HuH-7 (cell line): ENCODE measurements around the gene CACNA2D3.
A peak's percentile ranks its signal among the peaks of the same experiment; 100 is the strongest.

ENCODE experiments used
- DNase-seq: peaks from one replicate; pipeline ENCODE4 v3.0.0; 2011; ENCODE audit warnings: low spot score

CACNA2D3 gene

GRCh38 chr3:54274607-54275006 lies 152.3 kb downstream of the CACNA2D3 start:
- no peak for DNase-seq

- DNase-seq = no peak
These were observed 156.7 kb downstream of the CACNA2D3 start for GRCh38 chr3:54279005-54279583.

GRCh38 chr3:54283470-54283869 lies 161.1 kb downstream of the CACNA2D3 start:
- no peak for DNase-seq

- DNase-seq = no peak
These were observed 171.9 kb downstream of the CACNA2D3 start for GRCh38 chr3:54294214-54294613.

- no peak for DNase-seq
These were observed 174.2 kb downstream of the CACNA2D3 start for GRCh38 chr3:54296531-54296930.

- no peak for DNase-seq
These were observed 177.0 kb downstream of the CACNA2D3 start for GRCh38 chr3:54299169-54299935.

- DNase-seq = no peak
These were observed 181.4 kb downstream of the CACNA2D3 start for GRCh38 chr3:54303517-54304375.

GRCh38 chr3:54304877-54305276 lies 182.5 kb downstream of the CACNA2D3 start:
- DNase-seq = no peak

GRCh38 chr3:54305409-54306099 lies 183.2 kb downstream of the CACNA2D3 start:
- DNase-seq = no peak

- no peak for DNase-seq
These were observed 185.3 kb downstream of the CACNA2D3 start for GRCh38 chr3:54307566-54308180.

- DNase-seq = no peak
These were observed 187.2 kb downstream of the CACNA2D3 start for GRCh38 chr3:54309601-54310000.

- DNase-seq = no peak
These were observed 188.9 kb downstream of the CACNA2D3 start for GRCh38 chr3:54311211-54311747.

GRCh38 chr3:54312156-54312899 lies 190.0 kb downstream of the CACNA2D3 start:
- no peak for DNase-seq

GRCh38 chr3:54313418-54313817 lies 191.1 kb downstream of the CACNA2D3 start:
- no peak for DNase-seq

GRCh38 chr3:54321520-54321919 lies 199.2 kb downstream of the CACNA2D3 start:
- DNase-seq = no peak

- DNase-seq = peak; percentile 6
These were observed 200.0 kb downstream of the CACNA2D3 start for GRCh38 chr3:54322354-54322753.

- no peak for DNase-seq
These were observed 201.8 kb downstream of the CACNA2D3 start for GRCh38 chr3:54324103-54324502.

- no peak for DNase-seq
These were observed 204.6 kb downstream of the CACNA2D3 start for GRCh38 chr3:54326951-54327350.

- no peak for DNase-seq
These were observed 209.0 kb downstream of the CACNA2D3 start for GRCh38 chr3:54331341-54331740.

- DNase-seq = no peak
These were observed 215.5 kb downstream of the CACNA2D3 start for GRCh38 chr3:54337846-54338245.

GRCh38 chr3:54339608-54340007 lies 217.3 kb downstream of the CACNA2D3 start:
- DNase-seq = no peak
